GM12865 (cell line): ENCODE measurements around the gene LMO2.

Experiments
- DNase-seq: peaks from one replicate; pipeline ENCODE4 v3.0.0; 2010; ENCODE audit warnings: low read depth
- H3K4me3 ChIP-seq: 2 replicates; pipeline ENCODE4 v1.5.1; 2011; ENCODE audit warnings: mild to moderate bottlenecking, low read depth, low read length, control low read depth
- TF ChIP-seq, protein P1 (sequence below): IDR thresholded peaks from 2 replicates; pipeline ENCODE4 v1.5.1; 2011; ENCODE audit warnings: low read length, control low read depth, low read depth, inconsistent platforms; ENCODE audit not compliant: insufficient read depth; ENCODE audit errors: missing control alignments

The LMO2 gene

DNA sequence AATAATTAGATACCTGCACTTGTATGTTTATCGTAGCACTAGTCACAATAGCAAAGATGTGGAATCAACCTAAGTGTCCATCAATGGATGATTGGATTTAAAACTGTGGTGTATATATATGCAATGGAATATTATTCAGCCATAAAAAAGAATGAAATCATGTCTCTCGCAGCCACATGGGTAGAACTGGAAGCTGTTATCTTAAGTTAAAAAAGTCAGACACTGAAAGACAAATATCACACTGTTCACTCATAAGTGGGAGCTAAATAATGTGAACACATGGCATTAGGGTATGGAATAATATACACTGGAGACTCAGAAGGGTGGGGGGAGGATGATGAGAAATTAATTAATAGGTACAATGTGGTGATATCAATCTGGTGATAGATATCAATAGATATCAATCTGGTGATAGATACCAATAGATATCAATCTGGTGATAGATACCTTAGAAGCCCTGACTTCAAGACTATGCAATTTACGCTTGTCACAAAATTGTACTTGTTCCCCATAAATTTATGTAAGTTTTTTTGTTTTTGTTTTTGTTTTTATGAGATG lies 2.0 kb downstream of the LMO2 start:
- H3K4me3 ChIP-seq = no peak overlapping the region
- TF ChIP-seq, protein P1, sequence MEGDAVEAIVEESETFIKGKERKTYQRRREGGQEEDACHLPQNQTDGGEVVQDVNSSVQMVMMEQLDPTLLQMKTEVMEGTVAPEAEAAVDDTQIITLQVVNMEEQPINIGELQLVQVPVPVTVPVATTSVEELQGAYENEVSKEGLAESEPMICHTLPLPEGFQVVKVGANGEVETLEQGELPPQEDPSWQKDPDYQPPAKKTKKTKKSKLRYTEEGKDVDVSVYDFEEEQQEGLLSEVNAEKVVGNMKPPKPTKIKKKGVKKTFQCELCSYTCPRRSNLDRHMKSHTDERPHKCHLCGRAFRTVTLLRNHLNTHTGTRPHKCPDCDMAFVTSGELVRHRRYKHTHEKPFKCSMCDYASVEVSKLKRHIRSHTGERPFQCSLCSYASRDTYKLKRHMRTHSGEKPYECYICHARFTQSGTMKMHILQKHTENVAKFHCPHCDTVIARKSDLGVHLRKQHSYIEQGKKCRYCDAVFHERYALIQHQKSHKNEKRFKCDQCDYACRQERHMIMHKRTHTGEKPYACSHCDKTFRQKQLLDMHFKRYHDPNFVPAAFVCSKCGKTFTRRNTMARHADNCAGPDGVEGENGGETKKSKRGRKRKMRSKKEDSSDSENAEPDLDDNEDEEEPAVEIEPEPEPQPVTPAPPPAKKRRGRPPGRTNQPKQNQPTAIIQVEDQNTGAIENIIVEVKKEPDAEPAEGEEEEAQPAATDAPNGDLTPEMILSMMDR = no peak
- DNase-seq = no peak

DNA sequence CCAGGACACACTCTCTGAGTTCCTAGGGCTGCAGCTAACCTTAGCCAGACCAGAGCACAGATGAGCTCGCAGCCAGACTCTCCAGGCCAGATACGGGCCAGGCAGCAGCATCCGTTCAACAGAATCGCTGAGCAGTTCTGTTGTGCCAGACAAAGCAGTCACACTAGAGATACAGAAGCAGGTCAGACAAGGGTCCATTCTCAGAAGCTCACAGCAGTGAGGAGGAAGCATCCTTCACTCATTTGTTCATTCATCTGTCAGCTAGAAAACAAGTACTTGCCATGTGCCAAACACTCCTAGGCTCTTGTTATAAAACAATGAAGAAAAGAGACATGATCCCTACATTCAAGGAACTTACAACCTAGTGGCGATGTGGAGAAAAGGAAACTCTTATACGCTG lies 2.6 kb downstream of the LMO2 start:
- no peak for DNase-seq
- TF ChIP-seq, protein P1 = no peak
- H3K4me3 ChIP-seq = no peak overlapping the region

DNA sequence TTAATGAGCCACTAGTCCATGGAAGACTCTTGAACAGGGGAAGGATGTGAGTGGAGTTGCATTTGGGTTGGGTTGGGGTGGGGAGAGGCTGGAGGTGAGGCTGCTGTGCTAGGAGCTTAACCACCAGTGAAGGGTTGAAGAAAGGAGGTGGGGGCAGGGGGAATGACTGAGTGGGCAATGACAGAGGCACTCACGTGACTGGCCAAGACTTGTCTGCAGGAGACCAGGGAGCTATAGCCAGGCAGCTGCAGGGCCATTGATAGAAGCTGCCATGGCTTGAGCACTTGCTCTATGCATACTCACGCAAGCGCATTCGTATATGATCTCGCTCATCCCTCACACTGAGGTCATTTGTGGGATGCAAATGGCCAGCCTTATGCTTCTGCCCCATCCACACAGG lies 4.0 kb downstream of the LMO2 start:
- no peak overlapping the region for H3K4me3 ChIP-seq
- TF ChIP-seq, protein P1 = no peak
- no peak for DNase-seq

- DNase-seq = no peak
- no peak overlapping the region for H3K4me3 ChIP-seq
- TF ChIP-seq, protein P1 = no peak
These were observed 6.4 kb downstream of the LMO2 start for GRCh38 chr11:33885338-33886005.

DNA sequence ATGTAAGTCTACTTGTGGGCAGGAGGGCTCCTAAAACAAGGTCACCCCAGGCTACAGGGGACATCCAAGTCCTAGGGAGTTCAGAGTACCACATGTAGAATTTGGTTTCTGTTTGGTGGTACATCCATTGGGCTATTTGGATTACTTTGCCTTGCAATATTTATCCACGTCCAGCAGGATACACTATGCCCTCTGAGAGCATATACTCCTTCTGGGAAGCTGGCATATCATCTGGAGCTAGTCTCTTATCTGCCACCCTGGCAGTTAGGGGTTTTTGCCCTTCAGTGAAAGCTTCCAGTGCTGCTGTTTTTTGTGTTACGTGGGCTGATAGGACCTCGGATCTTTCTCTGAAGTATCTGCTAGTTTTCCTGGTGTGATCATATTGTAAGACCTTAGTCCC lies 7.3 kb downstream of the LMO2 start:
- TF ChIP-seq, protein P1 = no peak
- no peak for DNase-seq
- no peak overlapping the region for H3K4me3 ChIP-seq

GRCh38 chr11:33884035-33884434 lies 7.8 kb downstream of the LMO2 start:
- TF ChIP-seq, protein P1 = no peak
- no peak for DNase-seq
- H3K4me3 ChIP-seq = no peak overlapping the region
